ENCODE data around the gene ASCC1.

ASCC1 gene

GRCh38 chr10:72099600-72099921 is 116.5 kb downstream of the ASCC1 start:
- H3K36me3 ChIP-seq (ENCODE audit: insufficient read depth, low read length): peaks cover 37% of the 10 kb centered on the region
- H3K79me2 ChIP-seq (ENCODE audit: insufficient read depth, low read length): no peaks in the 10 kb centered on the region
- no peaks in the 10 kb centered on the region for H4K20me1 ChIP-seq (ENCODE audit: insufficient read depth, low read length)
- no peaks in the 10 kb centered on the region for H3K27me3 ChIP-seq (ENCODE audit: insufficient read depth, low read length, poor library complexity)
- no peak for TF ChIP-seq CTCF (IDR thresholded peaks at IDR 0.05; ENCODE audit: borderline replicate concordance, extremely low read depth, low read length, poor library complexity, severe bottlenecking)
- H3K9ac ChIP-seq (ENCODE audit: low read depth, low read length): no peak overlapping the region
- no peak overlapping the region for H2AFZ ChIP-seq (ENCODE audit: low read depth, low read length)
- no peak for DNase-seq
- no peaks in the 10 kb centered on the region for H3K9me3 ChIP-seq (ENCODE audit: insufficient read depth, low read length, severe bottlenecking)
- H3K4me1 ChIP-seq (ENCODE audit: insufficient read depth, low read length): no peaks in the 10 kb centered on the region
- ATAC-seq (ENCODE audit: insufficient read depth, low read depth): no peak
- no peak overlapping the region for H3K27ac ChIP-seq (ENCODE audit: low read length)
- H3K4me2 ChIP-seq (ENCODE audit: insufficient read depth, low read length): no peak overlapping the region
- no peak overlapping the region for H3K4me3 ChIP-seq (ENCODE audit: low read depth in 1 of 2, low read length in 2 of 2)

GRCh38 chr10:72098836-72099599 is 117.1 kb downstream of the ASCC1 start:
- Histone ChIP-seq H3K4me1 (ENCODE audit: insufficient read depth, low read length) (no peaks in the 10 kb centered on the region), H3K36me3 (ENCODE audit: insufficient read depth, low read length) (peaks cover 37% of the 10 kb centered on the region), H3K27me3 (ENCODE audit: insufficient read depth, low read length, poor library complexity) (no peaks in the 10 kb centered on the region), H3K4me2 (ENCODE audit: insufficient read depth, low read length) (no peak overlapping the region), H2AFZ (ENCODE audit: low read depth, low read length) (no peak overlapping the region), H3K79me2 (ENCODE audit: insufficient read depth, low read length) (no peaks in the 10 kb centered on the region), H3K27ac (ENCODE audit: low read length) (no peak overlapping the region), H4K20me1 (ENCODE audit: insufficient read depth, low read length) (no peaks in the 10 kb centered on the region), H3K4me3 (ENCODE audit: low read depth in 1 of 2, low read length in 2 of 2) (no peak overlapping the region), H3K9me3 (ENCODE audit: insufficient read depth, low read length, severe bottlenecking) (no peaks in the 10 kb centered on the region), H3K9ac (ENCODE audit: low read depth, low read length) (no peak overlapping the region)
- DNase-seq: no peak
- no peak for ATAC-seq (ENCODE audit: insufficient read depth, low read depth)
- TF ChIP-seq CTCF (IDR thresholded peaks at IDR 0.05; ENCODE audit: borderline replicate concordance, extremely low read depth, low read length, poor library complexity, severe bottlenecking) (no peak), EZH2 (IDR thresholded peaks at IDR 0.05; ENCODE audit: borderline replicate concordance, low read depth, low read length, severe bottlenecking) (no peak)

- Histone ChIP-seq H3K9ac (ENCODE audit: low read depth, low read length) (no peak overlapping the region), H4K20me1 (ENCODE audit: insufficient read depth, low read length) (no peaks in the 10 kb centered on the region), H3K4me2 (ENCODE audit: insufficient read depth, low read length) (no peak overlapping the region), H3K4me3 (ENCODE audit: low read depth in 1 of 2, low read length in 2 of 2) (no peak overlapping the region), H3K36me3 (ENCODE audit: insufficient read depth, low read length) (peaks cover 37% of the 10 kb centered on the region), H3K4me1 (ENCODE audit: insufficient read depth, low read length) (no peaks in the 10 kb centered on the region), H3K9me3 (ENCODE audit: insufficient read depth, low read length, severe bottlenecking) (no peaks in the 10 kb centered on the region), H2AFZ (ENCODE audit: low read depth, low read length) (no peak overlapping the region), H3K79me2 (ENCODE audit: insufficient read depth, low read length) (no peaks in the 10 kb centered on the region), H3K27me3 (ENCODE audit: insufficient read depth, low read length, poor library complexity) (no peaks in the 10 kb centered on the region), H3K27ac (ENCODE audit: low read length) (no peak overlapping the region)
- no peak for DNase-seq
- no peak for ATAC-seq (ENCODE audit: insufficient read depth, low read depth)
- TF ChIP-seq CTCF (IDR thresholded peaks at IDR 0.05; ENCODE audit: borderline replicate concordance, extremely low read depth, low read length, poor library complexity, severe bottlenecking) (no peak), EZH2 (IDR thresholded peaks at IDR 0.05; ENCODE audit: borderline replicate concordance, low read depth, low read length, severe bottlenecking) (no peak)
Observed at GRCh38 chr10:72098301-72098835, 117.7 kb downstream of the ASCC1 start.

Measured in DND-41 (cell line).